Measurements from ENCODE around the gene CAPZB.

CAPZB gene

DNA sequence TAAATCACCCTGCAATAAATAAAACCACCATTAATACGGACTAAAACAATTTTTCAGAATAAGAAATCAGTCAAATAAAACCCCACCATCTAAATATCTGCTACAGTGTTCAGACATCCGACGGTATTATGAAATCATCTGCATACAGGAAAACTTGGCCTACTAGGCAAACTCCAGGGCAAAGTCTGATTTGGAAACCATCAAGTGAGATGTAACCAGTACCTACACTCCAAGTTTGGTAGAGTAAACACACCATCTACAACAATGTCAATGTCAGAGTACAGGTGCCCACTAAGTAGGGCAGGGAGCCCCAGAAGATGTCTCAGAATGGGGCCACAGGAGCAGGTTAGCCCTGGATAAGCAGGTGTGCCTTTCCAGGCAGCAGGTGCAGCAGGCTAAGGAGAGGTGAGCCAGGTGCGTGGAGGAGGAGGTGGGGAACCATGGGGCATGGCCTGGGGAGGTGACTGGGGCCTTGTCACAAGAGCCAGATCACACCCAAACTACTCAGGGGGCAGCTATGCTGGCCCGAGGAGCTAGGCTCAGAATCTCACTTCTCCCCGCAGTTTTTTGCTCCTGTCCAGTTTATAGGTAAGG, 59.6 kb downstream of the CAPZB start:
- Histone ChIP-seq H3K79me2 (ENCODE audit: insufficient read depth, low read length) (peaks cover 68% of the 10 kb centered on the region), H3K27me3 (ENCODE audit: insufficient read depth, low read length) (no peaks in the 10 kb centered on the region), H3K4me2 (ENCODE audit: low read length) (no peak overlapping the region), H3F3A (ENCODE audit: insufficient read depth, low read length) (no peaks in the 10 kb centered on the region), H3K36me3 (ENCODE audit: insufficient read depth, low read length) (peaks cover 3% of the 10 kb centered on the region; the same call in 1 of the 2 replicates), H3K9ac (ENCODE audit: low read length) (no peak overlapping the region), H3K9me3 (ENCODE audit: low read length) (no peaks in the 10 kb centered on the region), H2AFZ (ENCODE audit: low read length) (no peak overlapping the region), H4K20me1 (ENCODE audit: insufficient read depth, low read length) (peaks cover 3% of the 10 kb centered on the region; the same call in 1 of the 2 replicates), H3K27ac (ENCODE audit: low read depth, low read length, poor library complexity, severe bottlenecking) (no peak overlapping the region), H3K9me2 (ENCODE audit: low read depth, low read length) (no peaks in the 10 kb centered on the region), H3K4me3 (ENCODE audit: low read depth, low read length, poor library complexity, severe bottlenecking) (no peak overlapping the region), H3K4me1 (ENCODE audit: insufficient read depth, low read length, severe bottlenecking) (peaks cover 14% of the 10 kb centered on the region)
- TF ChIP-seq, protein P1, sequence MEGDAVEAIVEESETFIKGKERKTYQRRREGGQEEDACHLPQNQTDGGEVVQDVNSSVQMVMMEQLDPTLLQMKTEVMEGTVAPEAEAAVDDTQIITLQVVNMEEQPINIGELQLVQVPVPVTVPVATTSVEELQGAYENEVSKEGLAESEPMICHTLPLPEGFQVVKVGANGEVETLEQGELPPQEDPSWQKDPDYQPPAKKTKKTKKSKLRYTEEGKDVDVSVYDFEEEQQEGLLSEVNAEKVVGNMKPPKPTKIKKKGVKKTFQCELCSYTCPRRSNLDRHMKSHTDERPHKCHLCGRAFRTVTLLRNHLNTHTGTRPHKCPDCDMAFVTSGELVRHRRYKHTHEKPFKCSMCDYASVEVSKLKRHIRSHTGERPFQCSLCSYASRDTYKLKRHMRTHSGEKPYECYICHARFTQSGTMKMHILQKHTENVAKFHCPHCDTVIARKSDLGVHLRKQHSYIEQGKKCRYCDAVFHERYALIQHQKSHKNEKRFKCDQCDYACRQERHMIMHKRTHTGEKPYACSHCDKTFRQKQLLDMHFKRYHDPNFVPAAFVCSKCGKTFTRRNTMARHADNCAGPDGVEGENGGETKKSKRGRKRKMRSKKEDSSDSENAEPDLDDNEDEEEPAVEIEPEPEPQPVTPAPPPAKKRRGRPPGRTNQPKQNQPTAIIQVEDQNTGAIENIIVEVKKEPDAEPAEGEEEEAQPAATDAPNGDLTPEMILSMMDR (IDR thresholded peaks at IDR 0.05; ENCODE audit: low read length) = no peak
- TF ChIP-seq EZH2 (IDR thresholded peaks at IDR 0.05; ENCODE audit: borderline replicate concordance, low read length) = no peak

DNA sequence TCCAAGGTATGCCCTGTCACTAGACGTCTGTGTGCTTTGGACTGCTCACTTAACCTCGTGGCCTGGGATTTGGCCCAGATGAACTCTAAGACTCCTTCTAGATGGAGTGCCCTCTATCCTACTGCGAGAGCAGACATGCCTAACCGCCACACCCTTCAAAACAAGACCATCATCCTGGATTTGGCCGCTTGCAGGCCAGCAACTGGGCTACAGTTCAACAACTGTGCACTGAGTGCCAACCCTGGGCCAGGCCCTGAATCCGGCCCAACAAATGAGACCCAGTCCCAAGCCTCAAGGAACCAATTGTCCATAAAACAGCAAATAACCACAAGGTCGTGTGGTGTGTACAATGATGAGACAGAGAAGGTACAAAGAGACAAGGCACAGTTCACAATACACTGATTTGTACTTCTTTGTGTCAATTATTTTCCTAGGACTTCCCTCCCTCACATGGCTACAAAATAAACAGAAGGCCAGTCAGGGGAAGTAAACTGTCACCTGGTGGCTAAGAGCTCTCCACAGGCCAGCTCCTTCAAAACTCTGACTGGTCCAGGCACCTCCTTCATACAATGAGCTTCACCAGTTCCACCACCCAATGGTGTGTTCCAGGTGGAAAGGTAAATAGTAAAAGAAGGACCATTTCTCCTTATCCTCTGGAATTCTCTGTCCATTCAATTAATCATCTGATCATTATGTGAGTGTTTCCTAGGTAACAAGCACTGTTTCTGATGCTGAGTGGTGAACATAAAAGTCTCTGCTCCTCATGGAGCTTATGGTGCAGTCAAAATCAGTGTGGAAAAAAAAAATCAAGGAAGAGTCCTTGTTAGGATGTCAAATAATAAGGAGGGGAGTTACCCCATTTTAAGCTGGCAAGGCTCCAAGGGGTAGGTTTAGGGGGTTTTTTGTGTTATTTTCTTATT, 60.4 kb downstream of the CAPZB start:
- no peaks in the 10 kb centered on the region for H4K20me1 ChIP-seq (ENCODE audit: insufficient read depth, low read length)
- no peaks in the 10 kb centered on the region for H3K9me2 ChIP-seq (ENCODE audit: low read depth, low read length)
- H3K79me2 ChIP-seq (ENCODE audit: insufficient read depth, low read length) = peaks cover 63% of the 10 kb centered on the region
- no peak overlapping the region for H2AFZ ChIP-seq (ENCODE audit: low read length)
- no peak overlapping the region for H3K9ac ChIP-seq (ENCODE audit: low read length)
- no peak overlapping the region for H3K4me3 ChIP-seq (ENCODE audit: low read depth, low read length, poor library complexity, severe bottlenecking)
- no peak for TF ChIP-seq EZH2 (IDR thresholded peaks at IDR 0.05; ENCODE audit: borderline replicate concordance, low read length)
- TF ChIP-seq, protein P1 (IDR thresholded peaks at IDR 0.05; ENCODE audit: low read length) = no peak
- no peak overlapping the region for H3K4me2 ChIP-seq (ENCODE audit: low read length)
- H3K27me3 ChIP-seq (ENCODE audit: insufficient read depth, low read length) = no peaks in the 10 kb centered on the region
- H3K4me1 ChIP-seq (ENCODE audit: insufficient read depth, low read length, severe bottlenecking) = peaks cover 6% of the 10 kb centered on the region
- H3K9me3 ChIP-seq (ENCODE audit: low read length) = no peaks in the 10 kb centered on the region
- no peaks in the 10 kb centered on the region for H3F3A ChIP-seq (ENCODE audit: insufficient read depth, low read length)
- peaks cover 3% of the 10 kb centered on the region; the same call in 1 of the 2 replicates for H3K36me3 ChIP-seq (ENCODE audit: insufficient read depth, low read length)
- no peak overlapping the region for H3K27ac ChIP-seq (ENCODE audit: low read depth, low read length, poor library complexity, severe bottlenecking)

DNA sequence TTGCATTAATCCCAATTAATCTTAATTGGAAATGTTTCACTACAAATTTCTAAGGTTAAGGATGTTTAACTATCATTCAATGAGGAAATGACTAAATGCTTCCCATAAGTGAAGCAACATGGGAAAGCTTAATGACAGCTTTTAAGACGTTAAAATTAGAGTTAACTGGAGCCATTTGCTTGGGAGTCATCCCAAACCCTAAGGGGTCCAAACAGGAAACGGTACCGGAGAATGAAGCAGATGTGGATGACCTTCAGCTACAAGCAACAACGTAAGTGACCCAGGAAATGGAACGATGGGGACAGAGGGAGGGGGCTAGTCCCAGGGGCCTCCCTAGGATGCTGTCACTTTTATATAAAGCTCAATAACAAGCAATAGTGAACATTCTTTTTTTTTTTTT, 62.2 kb downstream of the CAPZB start:
- no peaks in the 10 kb centered on the region for H3K9me3 ChIP-seq (ENCODE audit: low read length)
- no peak overlapping the region for H2AFZ ChIP-seq (ENCODE audit: low read length)
- no peak overlapping the region for H3K4me2 ChIP-seq (ENCODE audit: low read length)
- H3K27me3 ChIP-seq (ENCODE audit: insufficient read depth, low read length) = no peaks in the 10 kb centered on the region
- H3K27ac ChIP-seq (ENCODE audit: low read depth, low read length, poor library complexity, severe bottlenecking) = no peak overlapping the region
- TF ChIP-seq, protein P1 (IDR thresholded peaks at IDR 0.05; ENCODE audit: low read length) = no peak
- H3K4me1 ChIP-seq (ENCODE audit: insufficient read depth, low read length, severe bottlenecking) = no peaks in the 10 kb centered on the region
- no peaks in the 10 kb centered on the region for H4K20me1 ChIP-seq (ENCODE audit: insufficient read depth, low read length)
- H3K36me3 ChIP-seq (ENCODE audit: insufficient read depth, low read length) = peaks cover 15% of the 10 kb centered on the region
- H3K9me2 ChIP-seq (ENCODE audit: low read depth, low read length) = no peaks in the 10 kb centered on the region
- peaks cover 47% of the 10 kb centered on the region for H3K79me2 ChIP-seq (ENCODE audit: insufficient read depth, low read length)
- no peak overlapping the region for H3K9ac ChIP-seq (ENCODE audit: low read length)
- H3K4me3 ChIP-seq (ENCODE audit: low read depth, low read length, poor library complexity, severe bottlenecking) = no peak overlapping the region
- H3F3A ChIP-seq (ENCODE audit: insufficient read depth, low read length) = no peaks in the 10 kb centered on the region

Measured in OCI-LY1 (cell line).